ENCODE measurements around the gene NRM. TPM values are rescaled to one million over a fixed set of nuclear protein-coding genes. Genes with fewer than 3 reads are reported as not detected.
A peak's percentile ranks its signal among the peaks of the same experiment; 100 is the strongest.

The NRM gene
- total RNA-seq, 1 experiment from 2014 or later: 31.2 TPM

GRCh38 chr6:30726506-30727413, 36.0 kb upstream of the NRM start:
- ATAC-seq (no peak), DNase-seq (ENCODE audit: low spot score) (no peak)
- Mint-ChIP-seq H3K4me1 (peaks cover 32% of the 10 kb centered on the region), H3K4me3 (no peak overlapping the region), H3K27ac (no peak overlapping the region), H3K27me3 (ENCODE audit: low read depth) (no peaks in the 10 kb centered on the region), H3K36me3 (peaks cover 58% of the 10 kb centered on the region), H3K9me3 (no peaks in the 10 kb centered on the region)
- CTCF ChIA-PET: interaction anchor here (1.0 to 1.9 kb wide), 3 partner anchors 48 to 361 kb away, joined by 3 to 7 read pairs (median 7); partner anchors contain the start of gene DHX16
- POLR2A ChIA-PET: interaction anchor here (0.6 to 1.6 kb wide), 2 partner anchors 10 to 157 kb away, joined by 6 to 8 read pairs; partner anchors contain the start of gene MDC1
- TF ChIP-seq FOXP1 (CRISPR knock-in tag; IDR thresholded peaks at IDR 0.05; ENCODE audit: borderline replicate concordance): no peak
- no peak for TF ChIP-seq FOXK1 (CRISPR knock-in tag; IDR thresholded peaks at IDR 0.05)
- no peak for TF ChIP-seq HMGXB4 (CRISPR knock-in tag; IDR thresholded peaks at IDR 0.05)
- no peak for TF ChIP-seq ZNF232 (CRISPR knock-in tag; IDR thresholded peaks at IDR 0.05)
- no peak for TF ChIP-seq NR3C1 (CRISPR knock-in tag; conservative IDR thresholded peaks at IDR 0.05; ENCODE audit: low read depth)
- TF ChIP-seq SMAD3 (CRISPR knock-in tag; IDR thresholded peaks at IDR 0.05; ENCODE audit: borderline replicate concordance): no peak
- TF ChIP-seq PREB (CRISPR knock-in tag; IDR thresholded peaks at IDR 0.05; ENCODE audit: borderline replicate concordance): no peak
- TF ChIP-seq ZNF425 (CRISPR knock-in tag; conservative IDR thresholded peaks at IDR 0.05): peak; percentile 70; the same call in 1 of the 2 replicates
- TF ChIP-seq FOXP4 (CRISPR knock-in tag; IDR thresholded peaks at IDR 0.05): no peak
- no peak for TF ChIP-seq JAZF1 (CRISPR knock-in tag; IDR thresholded peaks at IDR 0.05)
- TF ChIP-seq PRRX2 (CRISPR knock-in tag; IDR thresholded peaks at IDR 0.05): peak; percentile 63; the same call in 1 of the 2 replicates
- no peak for TF ChIP-seq TP53 (CRISPR knock-in tag; IDR thresholded peaks at IDR 0.05)
- no peak for TF ChIP-seq ZNF219 (CRISPR knock-in tag; IDR thresholded peaks at IDR 0.05; ENCODE audit: borderline replicate concordance)
- no peak for TF ChIP-seq SOX15 (CRISPR knock-in tag; IDR thresholded peaks at IDR 0.05)
- no peak for TF ChIP-seq OVOL2 (CRISPR knock-in tag; IDR thresholded peaks at IDR 0.05; ENCODE audit: borderline replicate concordance)
- TF ChIP-seq HMGA2 (CRISPR knock-in tag; IDR thresholded peaks at IDR 0.05): no peak
- no peak for TF ChIP-seq TEAD1 (CRISPR knock-in tag; IDR thresholded peaks at IDR 0.05)
- TF ChIP-seq E2F1 (CRISPR knock-in tag; IDR thresholded peaks at IDR 0.05): no peak
- no peak for TF ChIP-seq IRF2 (CRISPR knock-in tag; IDR thresholded peaks at IDR 0.05; ENCODE audit: borderline replicate concordance, low read depth)
- TF ChIP-seq ZBTB21 (CRISPR knock-in tag; IDR thresholded peaks at IDR 0.05; ENCODE audit: borderline replicate concordance): no peak
- TF ChIP-seq RORB (CRISPR knock-in tag; IDR thresholded peaks at IDR 0.05): no peak
- TF ChIP-seq NFYB (CRISPR knock-in tag; conservative IDR thresholded peaks at IDR 0.05; ENCODE audit: low read depth): no peak
- TF ChIP-seq ATF2 (CRISPR knock-in tag; IDR thresholded peaks at IDR 0.05; ENCODE audit: borderline replicate concordance, low read depth): no peak
- no peak for TF ChIP-seq MLX (CRISPR knock-in tag; IDR thresholded peaks at IDR 0.05)

All from WTC11 (cell line).